ENCODE measurements around the gene TENT4B.
"Not testable (repeated sequence)": the region's sequence is repeated elsewhere in the genome, so short reads cannot be mapped to it uniquely, and the experiment has no call there.

Gene TENT4B

GRCh38 chr16:50123417-50123816 is 29.7 kb upstream of the TENT4B start:
- no peak overlapping the region for H3K27ac ChIP-seq
- TF ChIP-seq ZFX (IDR thresholded peaks at IDR 0.05) = no peak
- TF ChIP-seq, protein P1, sequence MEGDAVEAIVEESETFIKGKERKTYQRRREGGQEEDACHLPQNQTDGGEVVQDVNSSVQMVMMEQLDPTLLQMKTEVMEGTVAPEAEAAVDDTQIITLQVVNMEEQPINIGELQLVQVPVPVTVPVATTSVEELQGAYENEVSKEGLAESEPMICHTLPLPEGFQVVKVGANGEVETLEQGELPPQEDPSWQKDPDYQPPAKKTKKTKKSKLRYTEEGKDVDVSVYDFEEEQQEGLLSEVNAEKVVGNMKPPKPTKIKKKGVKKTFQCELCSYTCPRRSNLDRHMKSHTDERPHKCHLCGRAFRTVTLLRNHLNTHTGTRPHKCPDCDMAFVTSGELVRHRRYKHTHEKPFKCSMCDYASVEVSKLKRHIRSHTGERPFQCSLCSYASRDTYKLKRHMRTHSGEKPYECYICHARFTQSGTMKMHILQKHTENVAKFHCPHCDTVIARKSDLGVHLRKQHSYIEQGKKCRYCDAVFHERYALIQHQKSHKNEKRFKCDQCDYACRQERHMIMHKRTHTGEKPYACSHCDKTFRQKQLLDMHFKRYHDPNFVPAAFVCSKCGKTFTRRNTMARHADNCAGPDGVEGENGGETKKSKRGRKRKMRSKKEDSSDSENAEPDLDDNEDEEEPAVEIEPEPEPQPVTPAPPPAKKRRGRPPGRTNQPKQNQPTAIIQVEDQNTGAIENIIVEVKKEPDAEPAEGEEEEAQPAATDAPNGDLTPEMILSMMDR (conservative IDR thresholded peaks at IDR 0.05) = no peak

- H3K27ac ChIP-seq = no peak overlapping the region
- TF ChIP-seq, protein P1 (conservative IDR thresholded peaks at IDR 0.05) = no peak
- TF ChIP-seq ZFX (IDR thresholded peaks at IDR 0.05) = no peak
These were observed 28.3 kb upstream of the TENT4B start for GRCh38 chr16:50124769-50125168.

- no peak overlapping the region for H3K27ac ChIP-seq
- TF ChIP-seq ZFX (IDR thresholded peaks at IDR 0.05) = no peak
- TF ChIP-seq, protein P1 (conservative IDR thresholded peaks at IDR 0.05) = no peak
These were observed 26.9 kb upstream of the TENT4B start for GRCh38 chr16:50126183-50126582.

DNA sequence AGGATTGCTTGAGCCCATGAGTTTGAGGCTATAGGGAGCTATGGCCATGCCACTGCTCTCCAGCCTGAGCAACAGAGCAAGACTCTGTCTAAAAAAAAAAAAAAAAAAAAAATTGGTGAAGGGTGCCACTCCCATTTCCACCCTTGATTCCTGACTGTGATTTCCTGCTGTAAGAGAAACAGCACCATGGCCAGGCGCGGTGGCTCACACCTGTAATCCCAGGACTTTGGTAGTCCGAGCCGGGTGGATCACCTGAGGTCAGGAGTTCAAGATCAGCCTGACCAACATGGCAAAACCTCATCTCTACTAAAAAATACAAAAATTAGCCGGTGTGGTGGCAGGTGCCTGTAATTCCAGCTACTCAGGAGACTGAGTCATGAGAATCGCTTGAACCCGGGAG is 20.5 kb upstream of the TENT4B start:
- H3K27ac ChIP-seq = not testable (repeated sequence)

- no peak overlapping the region for H3K27ac ChIP-seq
- TF ChIP-seq, protein P1 (conservative IDR thresholded peaks at IDR 0.05) = no peak
- TF ChIP-seq ZFX (IDR thresholded peaks at IDR 0.05) = no peak
These were observed 19.9 kb upstream of the TENT4B start for GRCh38 chr16:50133214-50133613.

DNA sequence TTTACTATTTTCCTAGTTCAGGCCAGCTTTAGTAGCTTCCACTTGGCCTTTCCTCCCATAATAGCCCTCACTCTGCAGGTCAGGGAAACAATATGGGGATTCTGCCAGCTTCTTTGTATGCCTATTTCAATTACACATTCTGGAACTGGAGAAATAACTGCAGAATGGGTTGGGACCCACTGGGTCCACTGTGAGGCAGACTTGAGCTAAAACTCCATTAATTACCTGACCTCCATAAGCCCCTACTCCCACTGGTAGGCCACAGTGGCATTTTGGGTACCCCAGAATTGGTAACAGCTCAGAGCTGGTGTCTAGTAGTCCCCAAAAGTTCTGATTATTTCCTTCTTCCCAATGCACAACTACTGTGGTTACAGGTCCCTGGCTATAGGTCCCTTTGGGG is 16.7 kb upstream of the TENT4B start:
- no peak overlapping the region for H3K27ac ChIP-seq
- TF ChIP-seq ZFX (IDR thresholded peaks at IDR 0.05) = no peak
- TF ChIP-seq, protein P1 (conservative IDR thresholded peaks at IDR 0.05) = no peak

DNA sequence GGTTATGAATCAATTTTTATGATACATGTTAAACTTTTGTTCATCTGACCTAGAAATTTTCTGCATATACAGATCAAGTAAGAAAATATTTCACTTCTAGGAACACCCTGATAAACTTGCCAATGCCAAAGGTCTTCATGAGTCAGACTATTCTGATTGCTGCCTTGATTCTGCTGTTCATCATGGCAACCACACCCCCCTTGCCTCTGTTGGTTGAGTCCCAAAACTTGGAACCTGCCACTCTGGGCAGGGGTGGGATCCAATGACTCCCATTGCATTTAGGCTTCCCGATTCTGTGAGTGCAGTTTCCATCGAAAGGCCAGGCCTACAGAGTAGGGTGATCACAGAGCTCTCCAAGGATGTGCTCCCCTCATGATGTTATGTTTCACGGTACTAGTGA is 15.8 kb upstream of the TENT4B start:
- TF ChIP-seq, protein P1 (conservative IDR thresholded peaks at IDR 0.05) = no peak
- TF ChIP-seq ZFX (IDR thresholded peaks at IDR 0.05) = no peak
- H3K27ac ChIP-seq = no peak overlapping the region

DNA sequence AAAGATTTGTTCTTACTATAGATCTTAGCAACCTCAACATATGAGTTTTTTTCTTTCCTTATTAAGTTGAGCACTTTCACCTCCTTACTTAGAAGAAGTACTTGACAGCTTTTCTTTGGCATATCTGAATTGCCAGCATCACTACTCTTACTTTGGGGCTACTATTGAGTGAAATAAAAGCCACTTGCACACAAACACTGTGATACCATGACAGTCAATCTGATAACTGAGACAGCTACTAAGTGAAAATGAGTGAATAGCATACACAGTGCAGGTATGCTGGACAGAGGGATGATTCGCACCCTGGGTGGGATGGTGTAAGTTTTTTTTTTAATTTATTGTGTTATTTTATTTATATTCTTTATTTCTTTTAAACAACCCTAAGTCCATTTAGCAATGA is 13.5 kb upstream of the TENT4B start:
- TF ChIP-seq, protein P1 (conservative IDR thresholded peaks at IDR 0.05) = no peak
- TF ChIP-seq ZFX (IDR thresholded peaks at IDR 0.05) = no peak
- H3K27ac ChIP-seq = no peak overlapping the region

All from C4-2B (cell line).